SK-N-SH (cell line): ENCODE results near the gene HSPG2. TPM values are rescaled to one million over a fixed set of nuclear protein-coding genes. Genes with fewer than 3 reads are reported as not detected.
A peak's percentile ranks its signal among the peaks of the same experiment; 100 is the strongest.
"Not testable (repeated sequence)": the region's sequence is repeated elsewhere in the genome, so short reads cannot be mapped to it uniquely, and the experiment has no call there.

ENCODE experiments used
- CTCF ChIA-PET: fragments of 300-600, 350-600 bp; formaldehyde crosslinking; extraction: SDS; loops from one replicate; lab custom pipeline; 2021; lab: Yijun Ruan, JAX
- POLR2A ChIA-PET: fragments of 350-600 bp; sonication (Branson Sonifier 250); formaldehyde crosslinking; extraction: SDS; loops from one replicate; lab custom pipeline; 2020; ENCODE audit warnings: antibody characterized with exemption, inconsistent platforms; lab: Yijun Ruan, JAX
- DNase-seq: peaks from one replicate; pipeline ENCODE4 v3.0.0; 2012
- H2AFZ ChIP-seq: fragments of 200-600 bp; sonication (generic); 2 replicates; pipeline ENCODE4 v1.8.1; 2016; ENCODE audit warnings: antibody characterized with exemption, mild to moderate bottlenecking, low read depth
- H3F3A ChIP-seq: fragments of 200-600 bp; sonication (generic); replicated peaks from 2 replicates; pipeline ENCODE3; 2016; ENCODE audit warnings: antibody characterized with exemption, mild to moderate bottlenecking; ENCODE audit not compliant: insufficient read depth
- H3K27ac ChIP-seq, 2 experiments: fragments of 200-500 bp in 1 of 2; fragments of 200-600 bp in 1 of 2; sonication (Bioruptor generic) in 1 of 2; sonication (generic), shearing (Covaris generic) in 1 of 2; 2 replicates each; pipeline versions ENCODE4 v1.5.1 to v1.6.1; 2014 to 2016; ENCODE audit warnings: low read depth in 2 of 2, inconsistent platforms in 1 of 2, low read length in 1 of 2, mild to moderate bottlenecking in 1 of 2, mixed read lengths in 1 of 2
- H3K27me3 ChIP-seq: fragments of 200-600 bp; sonication (generic), shearing (Covaris generic); 2 replicates; pipeline ENCODE4 v1.6.1; 2016; ENCODE audit warnings: mixed run types; ENCODE audit not compliant: insufficient read depth
- H3K36me3 ChIP-seq, 2 experiments: fragments of 200-500 bp in 1 of 2; fragments of 200-600 bp in 1 of 2; sonication (Bioruptor generic) in 1 of 2; sonication (generic) in 1 of 2; replicated peaks in 1 of 2; 2 replicates each; pipeline versions ENCODE3 to v1.5.1; 2014 to 2016; ENCODE audit warnings: low read length in 1 of 2, mild to moderate bottlenecking in 1 of 2; ENCODE audit not compliant: insufficient read depth in 2 of 2, control insufficient read depth in 1 of 2
- H3K4me1 ChIP-seq, 2 experiments: fragments of 200-500 bp in 1 of 2; fragments of 200-600 bp in 1 of 2; sonication (Bioruptor generic) in 1 of 2; sonication (generic), shearing (Covaris generic) in 1 of 2; 2 replicates each; pipeline versions ENCODE4 v1.5.1 to v1.6.1; 2014 to 2016; ENCODE audit warnings: low read depth in 1 of 2, low read length in 1 of 2, mixed run types in 1 of 2; ENCODE audit not compliant: insufficient read depth in 2 of 2, control insufficient read depth in 1 of 2
- H3K4me2 ChIP-seq: fragments of 200-600 bp; sonication (generic), shearing (Covaris generic); 2 replicates; pipeline ENCODE4 v1.6.1; 2017; ENCODE audit warnings: mixed run types
- H3K4me3 ChIP-seq, 2 experiments: fragments of 200-500 bp in 1 of 2; fragments of 200-600 bp in 1 of 2; sonication (Bioruptor generic) in 1 of 2; sonication (generic), shearing (Covaris generic) in 1 of 2; 2 replicates each; pipeline versions ENCODE4 v1.5.1 to v1.8.1; 2014 to 2016; ENCODE audit warnings: low read depth in 2 of 2, inconsistent platforms in 1 of 2, low read length in 1 of 2, mild to moderate bottlenecking in 1 of 2, mixed read lengths in 1 of 2, moderate library complexity in 1 of 2
- H3K79me2 ChIP-seq: fragments of 200-600 bp; sonication (generic); 2 replicates; pipeline ENCODE4 v1.8.1; 2017; ENCODE audit warnings: mild to moderate bottlenecking; ENCODE audit not compliant: insufficient read depth
- H3K9ac ChIP-seq: fragments of 200-600 bp; sonication (generic); 2 replicates; pipeline ENCODE4 v1.6.1; 2017; ENCODE audit warnings: mixed run types
- H3K9me2 ChIP-seq: fragments of 200-600 bp; sonication (generic); 2 replicates; pipeline ENCODE4 v1.6.1; 2017; ENCODE audit warnings: mixed run types
- H3K9me3 ChIP-seq: fragments of 200-600 bp; sonication (generic); 2 replicates; pipeline ENCODE4 v1.6.1; 2017; ENCODE audit warnings: mixed run types, mild to moderate bottlenecking, moderate library complexity
- H4K20me1 ChIP-seq: fragments of 200-600 bp; sonication (generic); 2 replicates; pipeline ENCODE4 v1.6.1; 2017; ENCODE audit warnings: mild to moderate bottlenecking, mixed run types; ENCODE audit not compliant: insufficient read depth
- EP300 ChIP-seq, 2 experiments: IDR thresholded peaks; 2 replicates each; pipeline versions ENCODE4 v1.4.0 to v1.6.1; 2012; ENCODE audit warnings: borderline replicate concordance in 1 of 2, low read depth in 1 of 2, low read length in 1 of 2
- FOSL2 ChIP-seq: IDR thresholded peaks from 2 replicates; pipeline ENCODE4 v1.4.0; 2012; ENCODE audit warnings: low read depth, mild to moderate bottlenecking, moderate library complexity, borderline replicate concordance
- FOXM1 ChIP-seq: IDR thresholded peaks from 2 replicates; pipeline ENCODE4 v1.4.0; 2012; ENCODE audit warnings: low read depth, mild to moderate bottlenecking
- GABPA ChIP-seq: IDR thresholded peaks from 2 replicates; pipeline ENCODE4 v1.4.0; 2012; ENCODE audit warnings: low read depth, mild to moderate bottlenecking
- JUND ChIP-seq: IDR thresholded peaks from 2 replicates; pipeline ENCODE4 v1.4.0; 2012
- MAX ChIP-seq: IDR thresholded peaks from 2 replicates; pipeline ENCODE4 v1.4.0; 2012; ENCODE audit warnings: low read depth
- NFIC ChIP-seq: IDR thresholded peaks from 2 replicates; pipeline ENCODE4 v1.4.0; 2012; ENCODE audit warnings: borderline replicate concordance
- PBX3 ChIP-seq: IDR thresholded peaks from 2 replicates; pipeline ENCODE4; 2012
- POLR2AphosphoS5 ChIP-seq: IDR thresholded peaks from 2 replicates; pipeline ENCODE4 v1.6.1; 2012; ENCODE audit warnings: low read depth, low read length
- RFX5 ChIP-seq: IDR thresholded peaks from 2 replicates; pipeline ENCODE4 v1.6.1; 2012; ENCODE audit warnings: mild to moderate bottlenecking, improper control_type of control experiment, low read length
- TCF12 ChIP-seq: IDR thresholded peaks from 2 replicates; pipeline ENCODE4 v1.4.0; 2012
- WGBS: methylation state at CpG from one replicate; pipeline ENCODE4 v1.1.6; 2017; ENCODE audit warnings: low lambda C conversion rate; 5-methylcytosine and 5-hydroxymethylcytosine counted together
- polyA plus RNA-seq, 3 experiments: library from polyadenylated mRNA; depleted of rRNA; stranded (reverse); fragments of >200 nt; gene quantifications; 2 replicates each; pipeline ENCODE4 v1.2.3, GENCODE V29; 2012
- TF ChIP-seq, protein P1 (sequence below): IDR thresholded peaks from 2 replicates; pipeline ENCODE4 v1.6.1; 2012; ENCODE audit warnings: mild to moderate bottlenecking, low read depth, low read length, moderate library complexity

Gene HSPG2
- polyA plus RNA-seq, 1 of the 3 experiments (the other 2 are of a cell fraction): 28.9 TPM

GRCh38 chr1:21919520-21919919, 17.6 kb downstream of the HSPG2 start:
- Histone ChIP-seq H3K36me3 (peaks cover 0 to 11% of the 10 kb centered on the region in 2 experiments), H3K9ac (0 out of 2 replicates have a peak overlapping the region, but pooled peaks have one; percentile 19), H3F3A (peaks cover 32% of the 10 kb centered on the region), H3K9me2 (no peaks in the 10 kb centered on the region), H2AFZ (no peak overlapping the region), H3K9me3 (no peaks in the 10 kb centered on the region), H3K4me1 (peaks cover 16 to 19% of the 10 kb centered on the region in 2 experiments; a peak in 2 of 4 replicates), H3K27me3 (no peaks in the 10 kb centered on the region), H3K4me2 (peak overlapping the region; percentile 59; the same call in 1 of the 2 replicates), H3K27ac (peak overlapping the region in 1 of 2 experiments; percentile 68; a peak in 2 of 4 replicates), H4K20me1 (no peaks in the 10 kb centered on the region), H3K4me3 (no peak overlapping the region), H3K79me2 (peaks cover 60% of the 10 kb centered on the region)
- DNase-seq: no peak
- TF ChIP-seq JUND: peak; percentile 93
- no peak for TF ChIP-seq GABPA
- TF ChIP-seq FOSL2: peak; percentile 95
- peak in 1 of 2 experiments; percentile 61; a peak in 1 of 4 replicates for TF ChIP-seq EP300 (IDR thresholded peaks at IDR 0.05; ENCODE audit: borderline replicate concordance in 1 of 2, low read depth in 1 of 2, low read length in 1 of 2)
- TF ChIP-seq TCF12: peak; percentile 94
- TF ChIP-seq MAX: peak; percentile 83
- peak; percentile 90 for TF ChIP-seq PBX3
- TF ChIP-seq RFX5: no peak
- TF ChIP-seq FOXM1: no peak
- peak; percentile 60; the same call in 1 of the 2 replicates for TF ChIP-seq NFIC
- TF ChIP-seq POLR2AphosphoS5: peak; percentile 52; the same call in 1 of the 2 replicates
- TF ChIP-seq, protein P1, sequence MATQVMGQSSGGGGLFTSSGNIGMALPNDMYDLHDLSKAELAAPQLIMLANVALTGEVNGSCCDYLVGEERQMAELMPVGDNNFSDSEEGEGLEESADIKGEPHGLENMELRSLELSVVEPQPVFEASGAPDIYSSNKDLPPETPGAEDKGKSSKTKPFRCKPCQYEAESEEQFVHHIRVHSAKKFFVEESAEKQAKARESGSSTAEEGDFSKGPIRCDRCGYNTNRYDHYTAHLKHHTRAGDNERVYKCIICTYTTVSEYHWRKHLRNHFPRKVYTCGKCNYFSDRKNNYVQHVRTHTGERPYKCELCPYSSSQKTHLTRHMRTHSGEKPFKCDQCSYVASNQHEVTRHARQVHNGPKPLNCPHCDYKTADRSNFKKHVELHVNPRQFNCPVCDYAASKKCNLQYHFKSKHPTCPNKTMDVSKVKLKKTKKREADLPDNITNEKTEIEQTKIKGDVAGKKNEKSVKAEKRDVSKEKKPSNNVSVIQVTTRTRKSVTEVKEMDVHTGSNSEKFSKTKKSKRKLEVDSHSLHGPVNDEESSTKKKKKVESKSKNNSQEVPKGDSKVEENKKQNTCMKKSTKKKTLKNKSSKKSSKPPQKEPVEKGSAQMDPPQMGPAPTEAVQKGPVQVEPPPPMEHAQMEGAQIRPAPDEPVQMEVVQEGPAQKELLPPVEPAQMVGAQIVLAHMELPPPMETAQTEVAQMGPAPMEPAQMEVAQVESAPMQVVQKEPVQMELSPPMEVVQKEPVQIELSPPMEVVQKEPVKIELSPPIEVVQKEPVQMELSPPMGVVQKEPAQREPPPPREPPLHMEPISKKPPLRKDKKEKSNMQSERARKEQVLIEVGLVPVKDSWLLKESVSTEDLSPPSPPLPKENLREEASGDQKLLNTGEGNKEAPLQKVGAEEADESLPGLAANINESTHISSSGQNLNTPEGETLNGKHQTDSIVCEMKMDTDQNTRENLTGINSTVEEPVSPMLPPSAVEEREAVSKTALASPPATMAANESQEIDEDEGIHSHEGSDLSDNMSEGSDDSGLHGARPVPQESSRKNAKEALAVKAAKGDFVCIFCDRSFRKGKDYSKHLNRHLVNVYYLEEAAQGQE: peak; percentile 50; the same call in 1 of the 2 replicates
- ChIA-PET CTCF (no interaction called here), POLR2A (no interaction called here)
- 30% methylated on average over 7 of the region's 7 CpGs for WGBS

DNA sequence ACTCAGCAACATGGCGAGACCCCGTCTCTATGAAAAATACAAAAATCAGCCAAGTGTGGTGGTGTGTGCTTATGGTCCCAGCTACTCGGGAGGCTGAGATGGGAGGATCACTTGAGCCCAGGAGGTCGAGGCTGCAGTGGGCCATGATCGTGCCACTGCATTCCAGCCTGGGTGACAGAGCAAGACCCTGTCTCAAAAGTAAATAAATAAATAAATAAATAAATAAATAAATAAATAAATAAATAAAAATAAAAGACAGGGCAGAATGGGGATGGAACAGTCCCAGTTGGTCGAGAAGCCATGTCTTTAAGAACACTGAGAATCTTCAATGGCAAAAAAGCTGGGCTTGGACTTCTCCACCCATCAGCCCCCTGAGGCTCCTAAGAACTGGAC, 19.9 kb downstream of the HSPG2 start:
- peaks cover 16 to 20% of the 10 kb centered on the region in 2 experiments; a peak in 2 of 4 replicates for H3K4me1 ChIP-seq
- H3K27me3 ChIP-seq, H4K20me1 ChIP-seq, H2AFZ ChIP-seq, DNase-seq, H3K9me3 ChIP-seq, H3K27ac ChIP-seq, H3K4me2 ChIP-seq, POLR2A ChIA-PET, H3K9me2 ChIP-seq, H3K9ac ChIP-seq, H3K4me3 ChIP-seq: not testable (repeated sequence)
- CTCF ChIA-PET: interaction anchor here (0.9 kb wide), 1 partner anchor 16 kb away, joined by 4 read pairs; no protein-coding TSS in a partner anchor
- H3K79me2 ChIP-seq: peaks cover 53% of the 10 kb centered on the region
- H3K36me3 ChIP-seq: peaks cover 0 to 11% of the 10 kb centered on the region in 2 experiments
- 91% methylated on average over 6 of the region's 6 CpGs for WGBS
- H3F3A ChIP-seq: peaks cover 28% of the 10 kb centered on the region
